LHCN-M2 (cell line): ENCODE measurements around the gene BMERB1. TPM values are rescaled to one million over a fixed set of nuclear protein-coding genes. Genes with fewer than 3 reads are reported as not detected.
"Not testable (repeated sequence)": the region's sequence is repeated elsewhere in the genome, so short reads cannot be mapped to it uniquely, and the experiment has no call there.

Experiments
- DNase-seq: peaks from one replicate; pipeline ENCODE4 v3.0.0-alpha.2; 2012; ENCODE audit warnings: low read depth
- polyA plus RNA-seq: library from polyadenylated mRNA; unstranded; fragments of >200 nt; gene quantifications from one replicate; pipeline ENCODE4 v1.2.1, GENCODE V29; 2012; ENCODE audit warnings: missing spikeins
- total RNA-seq: library from RNA; depleted of rRNA; stranded (reverse); fragments of >200 nt; gene quantifications from 2 replicates; pipeline ENCODE4 v1.2.3, GENCODE V29; 2014; rRNA removed

The BMERB1 gene
- total RNA-seq, result 36.1 and 45.1 TPM in 2 replicates
- polyA plus RNA-seq, result 24.3 TPM

- DNase-seq, result peak; percentile 75
Measured at GRCh38 chr16:15434425-15435215, at the start of gene BMERB1. BMERB1 (plus strand) TSS chr16:15434588; CDS start chr16:15434654, 66 bp downstream.

DNA sequence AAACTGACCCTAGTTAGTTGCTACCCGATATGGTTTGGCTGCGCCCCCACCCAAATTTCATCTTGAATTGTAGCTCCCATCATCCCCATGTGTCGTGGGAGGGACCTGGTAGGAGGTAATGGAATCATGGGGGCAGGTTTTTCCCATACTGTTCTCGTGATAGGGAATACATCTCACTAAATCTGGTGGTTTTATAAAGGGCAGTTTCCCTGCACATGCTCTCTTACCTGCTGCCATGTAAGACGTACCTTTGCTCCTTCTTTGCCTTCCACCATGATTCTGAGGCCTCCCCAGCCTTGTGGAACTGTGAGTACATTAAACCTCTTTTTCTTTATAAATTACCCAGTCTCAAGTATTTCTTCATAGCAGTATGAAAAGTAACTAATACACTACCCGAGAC is 46.3 kb upstream of the BMERB1 start:
- DNase-seq, result not testable (repeated sequence)

DNA sequence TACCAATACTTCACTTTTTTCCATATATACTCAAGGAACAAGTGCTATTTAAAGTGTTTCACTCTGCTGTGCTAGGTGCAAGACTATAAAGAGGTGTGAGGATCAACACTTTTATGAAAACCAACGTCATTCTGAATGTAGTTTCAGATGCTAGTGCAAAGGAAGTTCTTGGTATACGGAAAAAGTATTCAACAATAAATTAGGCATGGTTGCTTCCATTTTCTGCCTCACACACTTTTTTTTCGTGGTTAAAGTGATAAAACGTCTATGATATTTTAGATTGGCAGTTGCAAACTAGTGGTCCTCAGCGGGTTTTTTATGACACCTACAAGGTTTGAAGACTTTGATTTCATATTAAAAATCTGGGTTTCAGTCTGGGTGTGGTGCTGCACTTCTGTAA is 44.5 kb upstream of the BMERB1 start:
- not testable (repeated sequence) for DNase-seq

- not testable (repeated sequence) for DNase-seq
Measured at GRCh38 chr16:15393025-15393424, 41.4 kb upstream of the BMERB1 start.

DNA sequence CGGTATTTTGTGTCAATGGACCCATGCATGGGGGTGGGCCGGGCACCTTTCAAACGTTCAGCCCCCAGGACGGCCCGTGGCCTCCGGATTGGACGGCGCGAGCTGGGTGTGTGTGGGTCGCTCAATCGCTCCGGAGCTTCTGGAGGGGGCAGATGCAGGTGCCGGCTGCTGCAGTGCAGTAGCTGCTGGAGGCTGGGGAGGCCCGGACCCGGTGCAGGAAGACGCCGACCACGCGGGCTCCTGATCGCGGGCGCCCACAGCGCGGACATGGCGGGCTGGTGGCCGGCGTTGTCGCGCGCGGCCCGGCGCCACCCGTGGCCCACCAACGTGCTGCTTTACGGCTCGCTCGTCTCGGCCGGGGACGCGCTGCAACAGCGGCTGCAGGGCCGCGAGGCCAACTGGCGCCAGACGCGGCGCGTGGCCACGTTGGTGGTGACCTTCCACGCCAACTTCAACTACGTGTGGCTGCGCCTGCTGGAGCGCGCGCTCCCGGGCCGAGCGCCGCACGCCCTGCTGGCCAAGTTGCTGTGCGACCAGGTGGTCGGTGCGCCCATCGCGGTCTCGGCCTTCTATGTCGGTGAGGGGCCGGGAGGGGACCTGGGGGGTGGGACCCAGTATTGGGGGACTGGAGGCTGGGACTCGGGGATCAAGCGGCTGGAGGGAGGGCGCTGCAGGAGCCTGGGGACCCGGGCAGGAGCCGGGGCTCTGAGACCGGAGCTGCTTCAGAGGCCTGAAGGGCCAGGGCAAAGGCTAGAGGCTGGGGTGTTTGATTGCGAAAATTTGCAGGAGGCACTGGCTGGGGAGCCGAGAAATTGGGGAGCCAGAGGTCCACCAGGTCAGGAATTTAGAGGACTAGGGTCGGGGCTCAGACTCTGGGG is 38.5 kb upstream of the BMERB1 start, which contains the start of gene MPV17L:
TSS of gene MPV17L (plus strand) at position 124 of the 878 bp plus-strand sequence. CDS start at position 268, 144 bp downstream.
- DNase-seq, result not testable (repeated sequence)

GRCh38 chr16:15396509-15396829 is 37.9 kb upstream of the BMERB1 start:
- DNase-seq, result not testable (repeated sequence)

DNA sequence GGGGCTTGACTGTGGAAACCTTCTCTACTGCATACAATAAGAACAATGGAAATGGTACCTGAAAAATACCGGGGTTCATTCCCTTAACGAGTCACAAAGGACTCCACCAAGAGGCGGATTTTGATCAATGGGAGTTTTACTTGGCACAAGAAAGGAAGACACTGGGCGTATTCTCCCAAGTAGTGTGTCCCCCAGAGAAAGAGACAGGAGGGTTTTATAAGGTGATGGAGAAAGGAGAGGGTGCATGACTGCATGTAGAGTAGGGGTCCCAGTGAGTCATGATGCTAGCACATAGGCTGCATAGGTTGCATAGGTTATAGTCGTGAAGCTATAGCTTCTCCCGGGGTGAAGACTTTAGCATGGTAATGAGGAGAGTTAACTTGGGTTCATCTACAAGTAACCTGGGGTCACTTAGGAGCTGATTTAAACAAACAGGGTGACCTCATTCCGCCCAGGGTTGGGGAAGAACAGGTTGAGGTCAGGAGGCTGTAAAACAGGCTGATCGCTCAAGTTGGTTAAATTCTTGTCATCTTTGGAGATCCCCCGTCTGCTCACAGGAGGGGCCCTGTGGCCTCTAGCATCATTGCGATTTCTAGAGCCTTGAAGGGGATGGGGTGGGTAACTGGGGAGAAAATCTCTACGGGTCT is 37.3 kb upstream of the BMERB1 start:
- DNase-seq, result no peak

DNA sequence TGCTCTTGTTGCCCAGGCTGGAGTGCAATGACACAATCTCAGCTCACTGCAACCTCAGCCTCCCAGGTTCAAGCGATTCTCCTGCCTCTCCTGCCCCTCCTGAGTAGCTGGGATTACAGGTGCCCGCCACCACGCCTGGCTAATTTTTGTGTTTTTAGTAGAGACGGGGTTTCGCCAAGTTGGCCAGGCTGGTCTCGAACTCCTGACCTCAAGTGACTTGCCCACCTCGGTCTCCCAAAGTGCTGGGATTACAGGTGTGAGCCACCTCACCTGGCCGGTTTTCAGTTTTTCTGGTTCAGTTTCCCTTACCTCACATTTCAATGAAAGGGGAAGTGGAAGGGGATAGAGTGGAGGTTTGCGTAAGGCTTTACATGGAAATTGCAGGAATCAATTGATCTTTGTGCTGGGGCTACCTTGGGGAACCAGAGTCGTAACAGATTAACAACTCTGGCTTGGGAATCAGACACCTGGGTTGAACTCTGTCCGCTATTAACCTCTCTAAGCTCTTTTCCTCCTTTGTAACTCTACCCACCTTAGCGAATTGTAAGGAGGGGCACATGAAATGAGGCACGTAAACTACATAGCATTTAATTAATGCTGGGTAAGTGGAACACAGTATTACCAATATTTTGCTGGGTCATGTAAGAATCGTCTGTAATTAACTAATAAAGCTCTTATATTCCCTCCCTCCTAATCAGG is 35.6 kb upstream of the BMERB1 start:
- no peak for DNase-seq

GRCh38 chr16:15399317-15399716 is 35.1 kb upstream of the BMERB1 start:
- no peak for DNase-seq

DNA sequence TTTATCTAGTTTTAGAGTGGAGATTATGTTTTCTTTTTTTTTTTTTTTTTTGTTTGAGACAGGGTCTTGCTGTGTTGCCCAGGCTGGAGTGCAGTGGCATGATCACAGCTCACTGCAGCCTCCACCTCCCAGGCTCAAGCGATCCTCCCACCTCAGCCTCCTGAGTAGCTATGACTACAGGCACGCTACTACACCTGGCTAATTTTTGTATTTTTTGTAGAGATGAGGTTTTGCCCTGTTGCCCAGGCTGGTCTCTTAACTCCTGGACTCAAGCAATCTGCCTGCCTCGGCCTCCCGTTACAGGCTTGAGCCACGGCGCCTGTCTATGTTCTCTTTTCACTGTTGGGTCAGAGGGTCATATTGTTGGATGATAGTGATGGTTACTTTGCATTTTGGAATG is 34.1 kb upstream of the BMERB1 start:
- DNase-seq, result not testable (repeated sequence)

DNA sequence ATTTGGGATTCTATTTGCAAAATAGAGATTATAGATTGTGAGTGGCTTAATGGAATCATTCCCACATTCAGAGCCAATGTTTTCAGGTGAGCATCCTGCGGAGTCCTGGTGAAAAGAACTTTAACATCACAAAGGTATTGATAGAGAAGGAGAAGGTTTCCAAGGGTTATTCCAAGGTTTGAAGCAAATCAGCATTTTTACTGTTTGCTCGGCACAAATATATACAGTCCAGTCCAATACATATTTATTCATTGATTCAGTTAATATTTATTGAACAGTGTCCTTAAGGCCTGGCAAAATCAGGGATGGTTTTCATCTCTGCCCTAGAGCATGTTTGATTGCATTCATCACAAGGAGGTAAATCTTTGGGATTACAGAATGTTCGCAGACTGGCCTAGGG is 32.4 kb upstream of the BMERB1 start:
- DNase-seq, result no peak

DNA sequence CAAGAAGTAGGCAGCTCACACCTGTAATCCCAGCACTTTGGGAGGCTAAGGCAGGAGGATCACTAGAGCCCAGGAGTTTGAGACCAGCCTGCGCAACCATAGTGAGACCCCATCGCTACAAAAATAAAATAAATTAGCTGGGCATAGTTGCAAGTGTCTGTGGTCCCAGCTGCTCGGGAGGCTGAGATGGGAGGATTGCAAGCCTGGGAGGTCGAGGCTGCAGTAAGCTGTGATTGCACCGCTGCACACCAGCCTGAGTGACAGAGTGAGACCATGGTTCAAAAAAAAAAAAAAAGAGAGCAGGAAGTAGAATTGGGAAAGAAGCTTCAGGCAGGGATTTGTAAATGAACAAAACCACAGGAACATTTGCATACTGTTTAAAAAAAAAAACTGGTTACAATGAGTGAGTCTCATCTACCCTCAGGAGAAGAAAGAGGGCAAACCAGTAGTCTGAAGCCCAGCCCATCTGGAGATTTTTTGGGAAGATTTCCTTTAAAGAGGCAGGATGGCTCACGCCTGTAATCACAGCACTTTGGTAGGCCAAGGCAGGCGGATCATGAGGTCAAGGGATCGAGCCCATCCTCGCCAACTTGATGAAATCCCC is 30.9 kb upstream of the BMERB1 start:
- DNase-seq, result no peak

DNA sequence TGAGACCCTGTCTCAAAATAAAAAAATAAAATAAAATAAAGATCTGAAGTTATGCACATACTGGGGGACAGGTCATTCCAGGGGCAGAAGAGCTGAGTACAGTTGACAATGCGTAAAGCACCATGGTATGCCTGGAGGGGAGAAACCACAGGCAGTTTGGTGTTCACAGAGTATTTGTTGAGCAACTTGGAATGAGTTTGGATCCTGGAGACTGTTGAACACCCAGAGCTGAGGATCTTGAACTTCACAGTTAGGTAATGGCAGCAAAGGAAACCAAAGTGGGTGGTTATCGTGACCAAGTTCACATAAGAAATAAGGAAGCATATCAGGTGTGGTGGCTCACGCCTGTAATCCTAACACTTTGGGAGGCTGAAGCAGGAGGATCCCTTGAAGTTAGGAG is 30.3 kb upstream of the BMERB1 start:
- DNase-seq, result not testable (repeated sequence)

- peak; percentile 14 for DNase-seq
Measured at GRCh38 chr16:15404792-15405191, 29.6 kb upstream of the BMERB1 start.

GRCh38 chr16:15407756-15408155 is 26.6 kb upstream of the BMERB1 start:
- DNase-seq, result not testable (repeated sequence)

DNA sequence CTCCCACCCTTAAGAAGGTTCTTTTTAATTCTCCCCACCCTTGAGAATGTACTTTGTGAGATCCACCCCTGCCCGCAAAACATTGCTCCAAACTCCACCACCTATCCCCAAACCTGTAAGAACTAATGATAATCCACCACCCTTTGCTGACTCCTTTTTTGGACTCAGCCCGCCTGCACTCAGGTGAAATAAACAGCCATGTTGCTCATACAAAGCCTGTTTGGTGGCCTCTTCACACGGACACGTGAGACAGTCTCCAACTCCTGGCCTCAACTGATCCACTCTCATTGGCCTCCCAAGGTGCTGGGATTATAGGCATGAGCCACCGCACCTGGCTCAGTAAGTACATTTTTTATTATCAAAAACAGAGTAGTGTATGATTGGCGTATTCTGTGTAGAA is 24.9 kb upstream of the BMERB1 start:
- not testable (repeated sequence) for DNase-seq

DNA sequence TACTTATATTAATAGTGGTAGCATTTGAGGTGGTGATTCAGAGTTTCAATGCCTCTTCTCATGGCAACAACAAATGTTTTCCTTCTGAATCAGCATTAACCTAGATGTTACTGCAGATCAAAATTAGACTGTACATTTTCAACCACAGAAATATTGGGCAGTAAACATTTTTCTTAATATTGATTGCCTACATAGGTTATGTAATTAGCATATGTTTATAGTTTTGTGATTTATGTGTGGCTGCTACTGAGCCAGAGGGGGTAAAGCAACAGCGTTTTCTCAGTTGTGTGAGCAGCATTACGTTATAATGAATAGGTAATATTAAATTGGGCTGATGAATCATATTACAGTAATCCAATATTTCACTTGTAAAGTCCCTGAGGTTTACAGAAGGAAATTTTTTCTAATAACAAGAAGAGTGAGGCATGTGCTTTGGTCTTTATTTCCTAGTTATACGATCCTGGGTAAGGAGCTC is 18.8 kb upstream of the BMERB1 start:
- DNase-seq, result peak; percentile 26

- no peak for DNase-seq
Measured at GRCh38 chr16:15417197-15417596, 17.2 kb upstream of the BMERB1 start.

- no peak for DNase-seq
Measured at GRCh38 chr16:15418206-15418605, 16.2 kb upstream of the BMERB1 start.

GRCh38 chr16:15421696-15422095 is 12.7 kb upstream of the BMERB1 start:
- DNase-seq, result not testable (repeated sequence)

DNA sequence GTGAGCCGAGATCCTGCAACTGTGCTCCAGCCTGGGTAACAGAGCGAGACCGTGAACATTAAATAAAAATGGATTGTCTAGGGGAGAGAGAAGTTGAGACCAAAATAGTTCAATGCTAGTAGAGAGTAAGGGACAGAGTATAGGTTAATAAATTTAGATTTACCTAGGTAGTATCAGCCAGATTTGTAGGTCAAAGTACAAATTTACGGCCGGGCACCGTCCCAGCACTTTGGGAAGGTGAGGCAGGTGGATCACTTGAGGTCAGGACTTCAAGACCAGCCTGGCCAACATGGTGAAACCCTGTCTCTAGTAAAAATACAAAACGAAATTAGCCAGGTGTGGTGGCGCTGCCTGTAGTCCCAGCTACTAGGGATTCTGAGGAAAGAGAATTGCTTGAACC is 12.2 kb upstream of the BMERB1 start:
- DNase-seq, result no peak
